Loucy (cell line): ENCODE results near the gene SMG6.

Experiments
- CTCF ChIP-seq: fragments of 200-600 bp; sonication (generic); conservative IDR thresholded peaks from 2 replicates; pipeline ENCODE4 v1.5.1; 2014; ENCODE audit warnings: mild to moderate bottlenecking, antibody characterized with exemption, low read length
- EZH2phosphoT487 ChIP-seq: fragments of 200-600 bp; IDR thresholded peaks from 2 replicates; pipeline ENCODE4 v1.6.1; 2018; ENCODE audit warnings: antibody characterized with exemption, mild to moderate bottlenecking, moderate library complexity, borderline replicate concordance

- no peak for TF ChIP-seq CTCF
- no peak for TF ChIP-seq EZH2phosphoT487
Measured at GRCh38 chr17:2047590-2047989, 256.0 kb downstream of the SMG6 start.
